Right forelimb (tissue), 1 donor: ENCODE measurements around the gene IGFN1.
A peak's percentile ranks its signal among the peaks of the same experiment; 100 is the strongest.

Source experiments
- DNase-seq: peaks from one replicate; pipeline ENCODE4 v3.0.0-alpha.2; 2018

The IGFN1 gene

GRCh38 chr1:201186192-201186591 is 4.4 kb upstream of the IGFN1 start:
- DNase-seq, result no peak

- no peak for DNase-seq
These were observed 1.5 kb upstream of the IGFN1 start for GRCh38 chr1:201189085-201189484.

GRCh38 chr1:201190005-201190404 is 619 bp upstream of the IGFN1 start:
- DNase-seq, result no peak

GRCh38 chr1:201191653-201192260 is 1.1 kb downstream of the IGFN1 start:
- DNase-seq, result no peak

GRCh38 chr1:201192261-201192788 is 1.7 kb downstream of the IGFN1 start:
- DNase-seq, result no peak

GRCh38 chr1:201194046-201194445 is 3.4 kb downstream of the IGFN1 start:
- no peak for DNase-seq

GRCh38 chr1:201198598-201198997 is 8.0 kb downstream of the IGFN1 start:
- DNase-seq, result no peak

GRCh38 chr1:201205036-201205435 is 14.4 kb downstream of the IGFN1 start:
- DNase-seq, result no peak

GRCh38 chr1:201206176-201206575 is 15.6 kb downstream of the IGFN1 start:
- no peak for DNase-seq

GRCh38 chr1:201207046-201207445 is 16.4 kb downstream of the IGFN1 start:
- DNase-seq, result no peak

GRCh38 chr1:201208236-201208635 is 17.6 kb downstream of the IGFN1 start:
- no peak for DNase-seq

GRCh38 chr1:201212056-201212455 is 21.4 kb downstream of the IGFN1 start:
- no peak for DNase-seq

GRCh38 chr1:201212461-201213055 is 21.9 kb downstream of the IGFN1 start:
- no peak for DNase-seq

- DNase-seq, result no peak
These were observed 22.6 kb downstream of the IGFN1 start for GRCh38 chr1:201213106-201213770.

- DNase-seq, result no peak
These were observed 23.3 kb downstream of the IGFN1 start for GRCh38 chr1:201213926-201214325.

GRCh38 chr1:201214461-201214860 is 23.8 kb downstream of the IGFN1 start:
- DNase-seq, result no peak

- DNase-seq, result no peak
These were observed 24.3 kb downstream of the IGFN1 start for GRCh38 chr1:201214886-201215285.

GRCh38 chr1:201215531-201216357 is 25.1 kb downstream of the IGFN1 start:
- DNase-seq, result no peak

- DNase-seq, result peak; percentile 17
These were observed 25.9 kb downstream of the IGFN1 start for GRCh38 chr1:201216395-201217085.

- DNase-seq, result peak; percentile 24
These were observed 26.5 kb downstream of the IGFN1 start for GRCh38 chr1:201217146-201217545.

- peak; percentile 7 for DNase-seq
These were observed 27.2 kb downstream of the IGFN1 start for GRCh38 chr1:201217851-201218250.

- peak; percentile 27 for DNase-seq
These were observed 27.8 kb downstream of the IGFN1 start for GRCh38 chr1:201218409-201218808.
